Measurements from ENCODE around the gene TCF7L1.

TCF7L1 gene

DNA sequence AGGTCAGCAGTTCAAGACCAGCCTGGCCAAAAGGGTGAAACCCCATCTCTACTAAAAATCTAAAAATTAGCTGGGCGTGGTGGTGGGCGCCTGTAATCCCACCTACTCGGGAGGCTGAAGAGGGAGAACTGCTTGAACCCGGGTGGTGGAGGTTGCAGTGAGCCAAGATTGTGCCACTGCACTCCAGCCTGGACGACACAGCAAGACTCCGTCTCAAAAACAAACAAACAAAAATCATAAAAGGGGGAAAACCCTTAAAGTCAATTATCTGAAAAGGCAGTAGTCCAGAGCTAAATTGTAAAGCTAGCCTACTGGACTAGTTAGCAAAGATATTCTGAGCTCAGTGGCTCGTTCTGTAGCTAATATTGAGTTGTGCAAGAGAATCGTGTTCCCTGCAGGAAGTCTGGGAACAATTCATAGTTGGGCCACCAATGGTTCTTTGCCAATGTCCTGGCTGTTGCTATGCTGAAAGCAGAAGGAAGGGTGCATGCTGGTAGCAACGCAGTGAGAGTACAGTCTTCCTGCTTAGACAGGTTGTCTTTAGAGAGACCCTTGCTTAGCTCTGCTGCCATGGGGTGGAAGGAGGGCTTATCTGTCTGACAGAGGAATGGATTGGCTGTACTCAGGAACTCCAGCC, 190.3 kb downstream of the TCF7L1 start:
- no peak for TF ChIP-seq NFIC (IDR thresholded peaks at IDR 0.05)
- TF ChIP-seq TCF12 (IDR thresholded peaks at IDR 0.05; ENCODE audit: low read depth): no peak
- no peak for TF ChIP-seq MAX (IDR thresholded peaks at IDR 0.05)
- TF ChIP-seq TEAD4 (IDR thresholded peaks at IDR 0.05): no peak
- TF ChIP-seq YY1 (IDR thresholded peaks at IDR 0.05; ENCODE audit: low read depth): no peak
- no peak for TF ChIP-seq TAF1 (IDR thresholded peaks at IDR 0.05; ENCODE audit: low read depth)
- TF ChIP-seq RAD21 (IDR thresholded peaks at IDR 0.05; ENCODE audit: low read depth): no peak
- no peak for TF ChIP-seq REST (IDR thresholded peaks at IDR 0.05; ENCODE audit: low read depth)

DNA sequence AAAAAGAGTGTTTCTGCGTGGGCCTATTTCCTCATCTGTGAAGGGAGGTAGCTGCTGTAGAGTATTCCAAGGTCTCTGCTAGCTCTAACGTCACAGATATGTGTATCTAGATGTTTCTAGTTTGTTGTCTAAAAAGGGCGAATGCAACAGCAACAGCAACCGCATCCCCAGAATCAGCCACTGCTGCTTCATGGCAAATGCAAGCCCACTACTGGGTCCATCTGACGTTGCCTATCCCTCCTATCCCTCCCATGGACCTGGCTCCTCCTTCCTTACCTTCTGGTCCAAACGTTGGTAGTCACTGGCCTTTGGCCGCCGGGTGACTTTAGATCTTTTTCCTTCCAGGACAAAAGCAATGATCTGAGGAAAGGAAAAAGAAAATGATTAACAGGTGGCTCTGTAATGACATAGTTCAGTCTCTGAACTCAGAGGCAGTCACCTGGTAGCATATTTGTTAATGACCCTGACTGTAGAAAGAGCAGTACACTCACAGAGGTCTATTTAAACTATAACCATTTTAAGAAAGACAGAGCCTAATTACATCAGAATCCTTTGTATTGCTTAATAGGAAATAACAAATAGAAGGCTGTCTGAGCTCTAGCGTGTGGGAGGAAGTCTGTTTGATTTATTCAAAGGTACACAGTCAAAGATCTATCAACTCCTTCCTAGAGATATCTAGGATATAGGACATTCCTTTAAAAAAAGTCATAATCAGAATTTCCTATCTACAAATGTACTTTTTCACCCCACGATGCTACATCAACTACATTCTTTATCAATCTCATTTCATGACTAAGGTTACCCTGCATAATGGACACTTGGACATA, 191.7 kb downstream of the TCF7L1 start:
- TF ChIP-seq NFIC (IDR thresholded peaks at IDR 0.05) (no peak), REST (IDR thresholded peaks at IDR 0.05; ENCODE audit: low read depth) (no peak), MAX (IDR thresholded peaks at IDR 0.05) (no peak), CREB1 (IDR thresholded peaks at IDR 0.05; ENCODE audit: low read depth) (no peak), TAF1 (IDR thresholded peaks at IDR 0.05; ENCODE audit: low read depth) (no peak), YY1 (IDR thresholded peaks at IDR 0.05; ENCODE audit: low read depth) (no peak), EGR1 (IDR thresholded peaks at IDR 0.05) (no peak), ZBTB7A (IDR thresholded peaks at IDR 0.05; ENCODE audit: low read depth) (no peak), USF1 (IDR thresholded peaks at IDR 0.05) (no peak), EP300 (IDR thresholded peaks at IDR 0.05; ENCODE audit: borderline replicate concordance) (no peak), TEAD4 (IDR thresholded peaks at IDR 0.05) (no peak), FOXM1 (IDR thresholded peaks at IDR 0.05; ENCODE audit: borderline replicate concordance, low read depth) (no peak), TCF12 (IDR thresholded peaks at IDR 0.05; ENCODE audit: low read depth) (no peak), RAD21 (IDR thresholded peaks at IDR 0.05; ENCODE audit: low read depth) (no peak), CEBPB (IDR thresholded peaks at IDR 0.05) (no peak)

GRCh38 chr2:85325466-85325811, 192.2 kb downstream of the TCF7L1 start:
- TF ChIP-seq TCF12 (IDR thresholded peaks at IDR 0.05; ENCODE audit: low read depth) (no peak), CREB1 (IDR thresholded peaks at IDR 0.05; ENCODE audit: low read depth) (no peak), MAX (IDR thresholded peaks at IDR 0.05) (no peak), FOXM1 (IDR thresholded peaks at IDR 0.05; ENCODE audit: borderline replicate concordance, low read depth) (no peak), USF1 (IDR thresholded peaks at IDR 0.05) (no peak), EP300 (IDR thresholded peaks at IDR 0.05; ENCODE audit: borderline replicate concordance) (no peak), RAD21 (IDR thresholded peaks at IDR 0.05; ENCODE audit: low read depth) (no peak)

DNA sequence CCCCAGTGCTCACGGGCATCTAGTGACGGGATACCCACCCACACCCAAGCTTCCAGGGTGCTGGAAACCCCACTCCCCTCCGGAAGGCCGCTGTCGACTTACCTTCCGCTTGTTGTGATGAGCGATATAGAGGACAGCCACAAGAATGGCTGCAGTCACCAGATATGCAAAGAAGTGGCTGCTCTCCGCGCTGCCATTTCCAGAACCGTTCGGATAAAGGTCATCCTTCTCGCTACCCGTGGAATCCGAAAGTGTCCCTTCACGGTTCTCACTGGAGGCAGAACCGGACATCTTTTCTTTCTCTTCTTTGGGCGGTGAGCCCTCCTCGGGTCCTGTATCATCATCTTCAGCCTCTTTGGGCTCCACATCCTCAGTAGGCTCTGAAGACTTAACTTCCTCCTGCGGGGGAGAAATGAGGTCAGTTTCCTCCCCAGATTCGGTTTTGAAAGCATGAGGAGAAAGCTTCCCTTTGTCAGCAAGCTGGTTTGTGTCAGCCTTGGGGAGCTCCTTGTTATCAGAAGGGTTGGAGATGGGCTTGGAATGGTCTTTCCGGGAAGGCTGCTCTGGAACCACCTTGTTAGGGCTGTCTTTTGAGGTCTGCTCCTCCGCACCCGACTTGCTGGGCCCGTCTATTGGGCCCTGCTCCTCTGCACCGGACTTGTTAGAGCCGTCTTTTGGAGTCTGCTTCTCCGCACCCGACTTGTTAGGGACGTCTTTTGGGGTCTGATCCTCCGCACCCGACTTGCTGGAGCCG, 193.4 kb downstream of the TCF7L1 start:
- no peak for TF ChIP-seq CREB1 (IDR thresholded peaks at IDR 0.05; ENCODE audit: low read depth)
- TF ChIP-seq USF1 (IDR thresholded peaks at IDR 0.05): no peak
- TF ChIP-seq TEAD4 (IDR thresholded peaks at IDR 0.05): no peak
- TF ChIP-seq YY1 (IDR thresholded peaks at IDR 0.05; ENCODE audit: low read depth): no peak
- TF ChIP-seq TCF12 (IDR thresholded peaks at IDR 0.05; ENCODE audit: low read depth): no peak
- TF ChIP-seq FOXM1 (IDR thresholded peaks at IDR 0.05; ENCODE audit: borderline replicate concordance, low read depth): no peak
- TF ChIP-seq RAD21 (IDR thresholded peaks at IDR 0.05; ENCODE audit: low read depth): no peak
- TF ChIP-seq ZBTB7A (IDR thresholded peaks at IDR 0.05; ENCODE audit: low read depth): no peak
- no peak for TF ChIP-seq REST (IDR thresholded peaks at IDR 0.05; ENCODE audit: low read depth)
- no peak for TF ChIP-seq MAX (IDR thresholded peaks at IDR 0.05)
- TF ChIP-seq EP300 (IDR thresholded peaks at IDR 0.05; ENCODE audit: borderline replicate concordance): no peak
- no peak for TF ChIP-seq EGR1 (IDR thresholded peaks at IDR 0.05)
- no peak for TF ChIP-seq NFIC (IDR thresholded peaks at IDR 0.05)
- no peak for TF ChIP-seq TAF1 (IDR thresholded peaks at IDR 0.05; ENCODE audit: low read depth)
- no peak for TF ChIP-seq CEBPB (IDR thresholded peaks at IDR 0.05)
